Karpas-422 (cell line): ENCODE data around the gene PTGIS. TPM values are rescaled to one million over a fixed set of nuclear protein-coding genes. Genes with fewer than 3 reads are reported as not detected.
A peak's percentile ranks its signal among the peaks of the same experiment; 100 is the strongest.

ENCODE experiments used
- DNase-seq: peaks from one replicate; pipeline ENCODE4 v3.0.0-alpha.2; 2015
- H2AFZ ChIP-seq: fragments of 200-600 bp; sonication (generic); 2 replicates; pipeline ENCODE4 v1.6.1; 2014; ENCODE audit warnings: antibody characterized with exemption, low read length, mixed read lengths
- H3K27ac ChIP-seq: fragments of 200-600 bp; sonication (generic); 2 replicates; pipeline ENCODE4 v1.5.1; 2014; ENCODE audit warnings: mild to moderate bottlenecking, low read length, moderate library complexity
- H3K27me3 ChIP-seq: fragments of 200-600 bp; sonication (generic); 2 replicates; pipeline ENCODE4 v1.6.1; 2014; ENCODE audit warnings: low read length, mixed read lengths
- H3K36me3 ChIP-seq: fragments of 200-600 bp; sonication (generic); 2 replicates; pipeline ENCODE4 v1.6.1; 2014; ENCODE audit warnings: low read length, mixed read lengths; ENCODE audit not compliant: insufficient read depth
- H3K4me1 ChIP-seq: fragments of 200-600 bp; sonication (generic); 2 replicates; pipeline ENCODE4 v1.6.1; 2014; ENCODE audit warnings: mild to moderate bottlenecking, low read length, mixed read lengths
- H3K4me2 ChIP-seq: fragments of 200-600 bp; sonication (generic); 2 replicates; pipeline ENCODE4 v1.6.1; 2014; ENCODE audit warnings: low read length, low read depth, mild to moderate bottlenecking; ENCODE audit not compliant: poor library complexity, severe bottlenecking
- H3K4me3 ChIP-seq: fragments of 200-600 bp; sonication (generic); 2 replicates; pipeline ENCODE4 v1.5.1; 2014; ENCODE audit warnings: mild to moderate bottlenecking, antibody characterized with exemption, low read length, mixed read lengths
- H3K79me2 ChIP-seq: fragments of 200-600 bp; sonication (generic); 2 replicates; pipeline ENCODE4 v1.6.1; 2014; ENCODE audit warnings: mild to moderate bottlenecking, low read length, mixed read lengths
- H3K9ac ChIP-seq: fragments of 200-600 bp; sonication (generic); 2 replicates; pipeline ENCODE4 v1.6.0; 2014; ENCODE audit warnings: low read length
- H3K9me2 ChIP-seq: fragments of 200-600 bp; sonication (generic), shearing (Covaris generic); replicated peaks from 2 replicates; pipeline ENCODE4 v1.6.0; 2014; ENCODE audit warnings: mild to moderate bottlenecking, low read length, moderate library complexity; ENCODE audit not compliant: insufficient read depth
- H3K9me3 ChIP-seq: fragments of 300-700, 200-600 bp; sonication (generic); 2 replicates; pipeline ENCODE4 v1.6.1; 2014; ENCODE audit warnings: low read length, mixed read lengths
- H4K20me1 ChIP-seq: fragments of 200-600 bp; sonication (generic); 2 replicates; pipeline ENCODE4 v1.6.1; 2014; ENCODE audit warnings: mild to moderate bottlenecking, antibody characterized with exemption, low read length, low read depth; ENCODE audit not compliant: insufficient read depth
- total RNA-seq: library from RNA; depleted of rRNA; stranded (reverse); fragments of >200 nt; shearing (Covaris generic); gene quantifications from 2 replicates; pipeline ENCODE4 v1.2.3, GENCODE V29; 2014; ENCODE audit warnings: low replicate concordance

Gene PTGIS
- total RNA-seq, 1 experiment from 2014 or later, result not detected

DNA sequence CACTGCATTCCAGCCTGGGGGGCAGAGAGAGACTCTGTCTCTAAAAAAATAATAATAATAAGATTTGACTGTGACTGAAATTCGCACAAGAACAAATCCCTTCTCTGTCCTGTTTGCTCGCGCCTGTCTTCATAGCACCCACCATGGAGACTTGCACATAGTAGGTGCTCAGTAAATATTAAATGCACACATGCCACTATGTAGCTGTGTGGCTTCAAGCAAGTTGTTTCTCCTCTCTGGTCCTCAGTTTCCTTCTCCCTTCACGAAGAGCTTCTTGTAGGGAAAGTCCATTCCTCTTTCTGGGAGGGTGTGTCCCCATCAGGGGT is 15.4 kb upstream of the PTGIS start:
- Histone ChIP-seq H3K9me2 (no peaks in the 10 kb centered on the region), H3K27ac (no peak overlapping the region), H3K4me2 (no peak overlapping the region), H4K20me1 (no peaks in the 10 kb centered on the region), H2AFZ (no peak overlapping the region), H3K4me1 (no peaks in the 10 kb centered on the region), H3K27me3 (no peaks in the 10 kb centered on the region), H3K9me3 (no peaks in the 10 kb centered on the region), H3K79me2 (no peaks in the 10 kb centered on the region), H3K36me3 (no peaks in the 10 kb centered on the region), H3K9ac (no peak overlapping the region), H3K4me3 (no peak overlapping the region)
- peak; percentile 27 for DNase-seq

DNA sequence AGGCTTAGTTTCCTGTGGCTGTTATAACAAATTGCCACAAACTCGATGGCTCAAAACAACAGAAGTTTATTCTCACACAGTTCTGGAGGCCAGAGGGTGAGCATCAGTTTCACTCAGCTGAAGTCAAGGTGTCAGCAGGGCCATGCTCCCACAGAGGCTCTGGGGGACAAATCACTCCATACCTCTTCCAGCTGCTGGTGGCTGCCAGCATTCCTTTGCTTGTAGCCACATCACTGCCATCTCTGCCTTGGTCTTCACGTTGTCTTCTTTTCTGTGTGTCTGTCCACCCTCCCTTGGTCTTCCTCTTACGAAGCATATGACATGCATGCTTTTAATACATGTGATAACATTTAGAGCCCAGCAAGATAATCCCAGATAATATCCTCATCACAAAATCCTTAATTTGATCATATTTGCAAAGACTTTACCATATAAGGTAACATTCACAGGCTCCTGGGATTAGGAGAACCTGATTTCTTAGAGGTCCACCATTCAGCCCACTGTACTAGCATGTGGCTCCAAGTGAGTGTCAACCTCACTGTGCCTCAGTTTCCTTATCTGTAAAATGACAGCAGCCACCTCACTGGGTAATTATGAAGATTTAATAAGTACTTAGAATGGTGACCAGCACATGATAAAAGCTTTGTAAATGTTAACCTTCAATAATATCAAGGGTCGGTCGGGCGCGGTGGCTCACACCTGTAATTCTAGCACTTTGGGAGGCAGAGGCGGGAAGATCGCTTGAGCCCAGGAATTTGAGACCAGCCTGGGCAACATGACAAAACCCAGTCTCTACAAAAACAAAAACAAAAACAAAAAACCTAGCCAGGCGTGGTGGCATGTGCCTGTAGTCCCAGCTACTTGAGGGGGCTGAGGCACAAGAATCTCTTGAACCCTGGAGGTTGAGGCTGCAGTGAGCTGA is 14.7 kb upstream of the PTGIS start:
- Histone ChIP-seq H3K27ac (no peak overlapping the region), H4K20me1 (no peaks in the 10 kb centered on the region), H2AFZ (no peak overlapping the region), H3K9me3 (no peaks in the 10 kb centered on the region), H3K9me2 (no peaks in the 10 kb centered on the region), H3K27me3 (no peaks in the 10 kb centered on the region), H3K79me2 (no peaks in the 10 kb centered on the region), H3K9ac (no peak overlapping the region), H3K4me1 (no peaks in the 10 kb centered on the region), H3K4me2 (no peak overlapping the region), H3K4me3 (no peak overlapping the region), H3K36me3 (no peaks in the 10 kb centered on the region)
- DNase-seq, result no peak

DNA sequence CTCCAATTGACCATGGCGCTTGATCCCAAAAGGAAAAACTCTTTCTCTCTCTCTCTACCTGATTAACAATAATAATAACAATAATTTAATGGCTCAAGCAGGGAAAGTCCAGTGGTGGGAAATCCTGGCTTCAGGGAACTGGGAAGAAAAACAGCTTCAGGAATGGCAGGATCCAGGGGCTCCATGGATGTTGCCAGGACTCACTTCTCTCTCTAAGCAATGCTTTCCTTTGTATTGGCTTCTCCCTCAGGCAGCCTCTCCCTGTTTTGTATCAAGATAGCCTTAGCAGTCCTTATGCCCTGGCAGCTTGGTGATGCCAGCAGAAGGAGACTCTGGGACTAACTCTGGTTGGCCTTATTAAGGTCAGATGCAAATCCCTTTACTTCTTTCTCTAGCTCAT is 13.5 kb upstream of the PTGIS start:
- Histone ChIP-seq H3K4me1 (no peaks in the 10 kb centered on the region), H3K9me2 (no peaks in the 10 kb centered on the region), H3K27ac (no peak overlapping the region), H3K4me3 (no peak overlapping the region), H4K20me1 (no peaks in the 10 kb centered on the region), H3K27me3 (no peaks in the 10 kb centered on the region), H3K9ac (no peak overlapping the region), H3K4me2 (no peak overlapping the region), H3K79me2 (no peaks in the 10 kb centered on the region), H2AFZ (no peak overlapping the region), H3K36me3 (no peaks in the 10 kb centered on the region), H3K9me3 (no peaks in the 10 kb centered on the region)
- DNase-seq, result peak; percentile 31

DNA sequence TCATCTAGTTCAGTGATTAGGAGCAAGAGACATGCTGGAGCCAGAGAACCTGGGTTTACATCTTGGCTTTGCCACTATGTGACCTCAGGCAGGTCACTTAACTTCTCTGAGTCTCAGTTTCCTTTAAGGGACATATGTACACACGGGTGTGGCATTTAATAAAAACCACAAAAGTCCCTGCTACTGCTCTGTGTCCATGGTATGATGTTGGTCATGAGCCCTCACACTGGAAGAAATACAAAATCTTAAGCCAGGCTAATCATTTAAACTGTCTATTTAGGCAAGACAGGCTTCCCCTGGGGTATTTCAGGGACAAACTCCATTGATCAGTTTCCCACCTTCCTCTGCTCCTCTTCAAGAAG is 12.9 kb upstream of the PTGIS start:
- H4K20me1 ChIP-seq, result no peaks in the 10 kb centered on the region
- H3K27ac ChIP-seq, result no peak overlapping the region
- no peak overlapping the region for H2AFZ ChIP-seq
- H3K4me1 ChIP-seq, result no peaks in the 10 kb centered on the region
- no peaks in the 10 kb centered on the region for H3K9me2 ChIP-seq
- DNase-seq, result no peak
- no peaks in the 10 kb centered on the region for H3K27me3 ChIP-seq
- H3K9me3 ChIP-seq, result no peaks in the 10 kb centered on the region
- no peaks in the 10 kb centered on the region for H3K79me2 ChIP-seq
- no peak overlapping the region for H3K4me2 ChIP-seq
- no peak overlapping the region for H3K9ac ChIP-seq
- H3K36me3 ChIP-seq, result no peaks in the 10 kb centered on the region
- no peak overlapping the region for H3K4me3 ChIP-seq

DNA sequence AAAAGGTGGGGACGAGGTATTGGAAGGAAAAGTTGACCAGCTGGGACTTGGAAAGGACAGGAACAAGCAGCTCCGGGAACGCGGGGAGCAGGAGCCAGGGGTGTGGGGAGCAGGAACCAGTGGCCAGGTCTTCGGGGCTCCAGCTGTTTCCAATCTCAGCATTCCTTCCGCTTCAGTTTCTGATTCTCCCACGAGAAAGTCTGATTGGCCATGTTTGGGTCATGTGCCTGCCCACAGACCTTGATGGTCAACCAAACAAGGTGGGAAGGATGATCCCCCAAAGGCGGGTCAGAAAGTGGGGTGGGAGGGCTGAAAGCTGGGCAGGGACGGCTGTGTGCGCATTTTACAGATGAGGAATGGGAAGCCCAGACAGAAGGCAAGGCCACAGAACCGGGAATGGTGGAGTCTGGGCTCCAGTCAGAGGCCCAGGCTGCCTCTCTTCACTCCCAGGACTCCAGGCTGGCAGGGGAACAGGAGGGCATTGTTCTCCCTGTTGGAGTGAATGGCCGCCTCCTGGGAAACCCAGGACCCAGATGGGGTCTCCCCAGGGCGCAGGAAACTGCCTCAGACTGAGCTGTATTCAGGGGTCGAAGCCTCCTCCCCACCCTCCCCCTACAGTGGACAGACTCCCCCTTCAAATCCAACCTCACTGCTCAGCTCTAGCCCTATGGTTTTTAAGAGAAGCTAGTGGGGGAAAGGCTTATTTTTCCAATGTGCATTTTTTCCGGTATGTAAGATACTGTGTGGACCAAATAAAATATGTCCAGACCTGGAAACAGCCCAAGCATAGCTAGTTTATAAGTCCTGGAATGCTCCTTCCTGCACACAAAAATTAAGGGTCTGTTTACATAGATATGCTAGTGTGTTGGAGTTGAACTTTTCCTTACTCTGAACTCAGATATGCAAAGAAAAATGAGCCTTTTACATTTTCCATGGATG is 12.2 kb upstream of the PTGIS start:
- Histone ChIP-seq H4K20me1 (no peaks in the 10 kb centered on the region), H2AFZ (no peak overlapping the region), H3K79me2 (no peaks in the 10 kb centered on the region), H3K4me1 (no peaks in the 10 kb centered on the region), H3K36me3 (no peaks in the 10 kb centered on the region), H3K27me3 (no peaks in the 10 kb centered on the region), H3K9me3 (no peaks in the 10 kb centered on the region), H3K9ac (no peak overlapping the region), H3K4me2 (no peak overlapping the region), H3K4me3 (no peak overlapping the region), H3K9me2 (no peaks in the 10 kb centered on the region), H3K27ac (no peak overlapping the region)
- no peak for DNase-seq

DNA sequence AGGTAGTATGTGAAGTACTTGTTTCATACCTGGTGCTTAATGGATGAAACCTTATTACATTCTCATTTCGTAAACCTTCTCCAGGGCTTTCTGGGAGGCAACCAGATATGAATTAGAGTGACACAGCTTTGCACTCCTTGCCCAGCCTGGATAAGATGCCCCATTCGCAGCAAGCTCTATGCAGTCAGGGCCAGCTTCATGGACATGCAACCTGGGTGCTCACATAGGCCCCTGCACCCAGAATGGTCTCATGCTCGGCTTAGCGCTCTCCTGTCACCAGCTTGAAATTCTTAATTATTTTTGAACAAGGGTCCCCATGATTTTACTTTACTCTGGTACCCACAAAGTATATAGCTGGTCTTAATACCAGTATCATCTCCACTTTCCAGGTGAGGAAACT is 11.3 kb upstream of the PTGIS start:
- Histone ChIP-seq H3K4me2 (no peak overlapping the region), H3K9me2 (no peaks in the 10 kb centered on the region), H3K36me3 (no peaks in the 10 kb centered on the region), H3K4me3 (no peak overlapping the region), H3K9me3 (no peaks in the 10 kb centered on the region), H3K27ac (no peak overlapping the region), H2AFZ (no peak overlapping the region), H4K20me1 (no peaks in the 10 kb centered on the region), H3K79me2 (no peaks in the 10 kb centered on the region), H3K27me3 (no peaks in the 10 kb centered on the region), H3K4me1 (no peaks in the 10 kb centered on the region), H3K9ac (no peak overlapping the region)
- DNase-seq, result no peak

DNA sequence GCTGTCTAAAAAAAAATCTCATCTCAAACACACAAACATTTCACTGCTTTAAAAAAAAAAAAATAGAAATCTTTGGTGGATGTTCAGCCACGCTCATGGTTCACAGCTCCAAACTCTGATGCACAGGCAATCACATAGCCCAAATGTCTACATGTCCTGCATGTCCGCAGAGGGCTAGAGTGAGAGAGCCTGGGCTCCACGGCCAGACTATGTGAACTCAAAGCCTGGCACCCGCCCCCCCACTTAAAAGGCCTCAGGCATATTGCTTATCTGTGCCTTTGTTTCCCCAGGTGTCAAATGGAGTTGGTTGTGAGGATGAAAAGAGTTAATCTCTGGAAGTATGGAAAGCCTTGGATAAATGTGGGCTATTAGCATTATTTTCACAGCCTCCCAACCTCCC is 10.5 kb upstream of the PTGIS start:
- Histone ChIP-seq H3K36me3 (no peaks in the 10 kb centered on the region), H3K4me1 (no peaks in the 10 kb centered on the region), H3K9me3 (no peaks in the 10 kb centered on the region), H3K4me3 (no peak overlapping the region), H3K27ac (no peak overlapping the region), H3K9me2 (no peaks in the 10 kb centered on the region), H3K4me2 (no peak overlapping the region), H3K9ac (no peak overlapping the region), H3K27me3 (no peaks in the 10 kb centered on the region), H3K79me2 (no peaks in the 10 kb centered on the region), H4K20me1 (no peaks in the 10 kb centered on the region), H2AFZ (no peak overlapping the region)
- DNase-seq, result no peak

DNA sequence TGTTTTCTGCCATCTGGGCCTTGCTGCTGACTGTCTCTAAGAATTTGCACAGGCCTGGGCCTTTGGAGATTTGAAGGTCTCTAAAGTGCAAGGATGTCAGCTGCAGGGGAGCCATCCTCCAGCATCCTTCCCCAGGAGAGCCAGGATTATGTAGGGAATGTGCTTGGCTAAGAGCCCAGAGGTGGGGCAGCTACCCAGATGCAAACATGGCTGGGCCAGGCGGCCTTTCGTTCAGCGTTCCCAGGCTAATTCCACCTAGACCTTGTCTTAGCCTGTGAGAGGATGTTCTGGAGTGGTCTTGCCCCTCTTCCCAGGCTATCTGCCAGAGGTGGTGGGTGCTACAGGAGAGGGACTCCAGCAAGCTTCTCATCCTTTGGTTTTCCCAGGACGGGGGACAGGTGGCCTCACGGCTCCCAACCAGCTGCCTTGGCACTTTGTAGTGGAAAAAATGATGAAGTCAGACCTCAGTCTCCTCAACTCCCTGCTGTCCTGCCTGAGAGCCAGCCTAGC is 7.7 kb upstream of the PTGIS start:
- Histone ChIP-seq H4K20me1 (no peaks in the 10 kb centered on the region), H3K4me3 (no peak overlapping the region), H2AFZ (no peak overlapping the region), H3K27ac (no peak overlapping the region), H3K27me3 (no peaks in the 10 kb centered on the region), H3K9me3 (no peaks in the 10 kb centered on the region), H3K36me3 (no peaks in the 10 kb centered on the region), H3K79me2 (no peaks in the 10 kb centered on the region), H3K4me2 (no peak overlapping the region), H3K4me1 (no peaks in the 10 kb centered on the region), H3K9ac (no peak overlapping the region), H3K9me2 (no peaks in the 10 kb centered on the region)
- DNase-seq, result peak; percentile 19
